CD4-positive, alpha-beta T cell treated with Interleukin-15 for 1 hour (primary cell): ENCODE results near the gene TMEM212.

Experiments used
- DNase-seq: peaks from one replicate; pipeline ENCODE4 v3.0.0-alpha.2; 2020

The TMEM212 gene

GRCh38 chr3:171860830-171861535 is 17.8 kb downstream of the TMEM212 start:
- no peak for DNase-seq

GRCh38 chr3:171862392-171862791 is 19.2 kb downstream of the TMEM212 start:
- DNase-seq, result no peak

- no peak for DNase-seq
Observed at GRCh38 chr3:171862993-171863521, 19.9 kb downstream of the TMEM212 start.

- no peak for DNase-seq
Observed at GRCh38 chr3:171863920-171864319, 20.8 kb downstream of the TMEM212 start.

- no peak for DNase-seq
Observed at GRCh38 chr3:171865191-171865865, 22.2 kb downstream of the TMEM212 start.

GRCh38 chr3:171867981-171868380 is 24.8 kb downstream of the TMEM212 start:
- DNase-seq, result no peak

- no peak for DNase-seq
Observed at GRCh38 chr3:171871392-171872274, 28.5 kb downstream of the TMEM212 start.

GRCh38 chr3:171873580-171873979 is 30.4 kb downstream of the TMEM212 start:
- no peak for DNase-seq

- no peak for DNase-seq
Observed at GRCh38 chr3:171874251-171874681, 31.1 kb downstream of the TMEM212 start.

- DNase-seq, result no peak
Observed at GRCh38 chr3:171874879-171875278, 31.7 kb downstream of the TMEM212 start.

GRCh38 chr3:171875923-171876412 is 32.8 kb downstream of the TMEM212 start:
- no peak for DNase-seq

GRCh38 chr3:171876680-171877147 is 33.6 kb downstream of the TMEM212 start:
- no peak for DNase-seq

GRCh38 chr3:171878461-171879225 is 35.5 kb downstream of the TMEM212 start:
- DNase-seq, result no peak

GRCh38 chr3:171879472-171879871 is 36.3 kb downstream of the TMEM212 start:
- no peak for DNase-seq

- no peak for DNase-seq
Observed at GRCh38 chr3:171880101-171880870, 37.1 kb downstream of the TMEM212 start.

- no peak for DNase-seq
Observed at GRCh38 chr3:171881251-171881650, 38.1 kb downstream of the TMEM212 start.

- DNase-seq, result no peak
Observed at GRCh38 chr3:171883257-171883892, 40.2 kb downstream of the TMEM212 start.

- DNase-seq, result no peak
Observed at GRCh38 chr3:171883893-171884279, 40.7 kb downstream of the TMEM212 start.

GRCh38 chr3:171888466-171888865 is 45.3 kb downstream of the TMEM212 start:
- no peak for DNase-seq

- DNase-seq, result no peak
Observed at GRCh38 chr3:171890398-171890797, 47.2 kb downstream of the TMEM212 start.

- DNase-seq, result no peak
Observed at GRCh38 chr3:171892457-171892856, 49.3 kb downstream of the TMEM212 start.
